ENCODE results near the gene NBPF20.
"Not testable (repeated sequence)": the region's sequence is repeated elsewhere in the genome, so short reads cannot be mapped to it uniquely, and the experiment has no call there.

NBPF20 gene

GRCh38 chr1:145425436-145426029 is at the start of gene NBPF20:
Gene NBPF20 (minus strand): TSS chr1:145425603. CDS start chr1:145405272, 20,331 bp downstream.
- peak; percentile 72 for DNase-seq

DNA sequence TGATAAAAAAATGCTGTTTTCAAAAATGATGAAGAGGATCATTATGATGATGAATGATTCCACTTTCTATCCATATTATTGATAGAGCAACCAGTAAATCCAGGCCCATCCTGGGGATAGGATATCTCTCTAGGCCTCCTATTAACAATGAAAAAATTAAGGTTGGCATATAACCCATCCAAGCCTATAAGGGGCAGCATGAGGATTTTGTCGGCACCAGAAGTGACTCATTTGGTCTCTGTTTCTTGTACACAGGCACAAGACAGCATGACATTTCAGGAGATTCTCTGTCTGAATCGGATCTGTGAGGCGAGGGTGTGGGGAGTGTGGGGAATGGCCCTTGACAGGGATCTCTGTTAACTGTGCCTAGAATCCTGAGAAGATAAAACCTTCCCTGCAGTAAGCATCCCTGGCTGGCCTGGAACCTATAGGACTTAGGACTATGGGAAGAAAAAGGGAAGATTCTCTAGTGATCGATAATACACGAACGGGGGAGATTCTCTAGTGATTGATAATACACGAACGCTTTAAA is 49.5 kb upstream of the NBPF20 start:
- DNase-seq, result not testable (repeated sequence)

DNA sequence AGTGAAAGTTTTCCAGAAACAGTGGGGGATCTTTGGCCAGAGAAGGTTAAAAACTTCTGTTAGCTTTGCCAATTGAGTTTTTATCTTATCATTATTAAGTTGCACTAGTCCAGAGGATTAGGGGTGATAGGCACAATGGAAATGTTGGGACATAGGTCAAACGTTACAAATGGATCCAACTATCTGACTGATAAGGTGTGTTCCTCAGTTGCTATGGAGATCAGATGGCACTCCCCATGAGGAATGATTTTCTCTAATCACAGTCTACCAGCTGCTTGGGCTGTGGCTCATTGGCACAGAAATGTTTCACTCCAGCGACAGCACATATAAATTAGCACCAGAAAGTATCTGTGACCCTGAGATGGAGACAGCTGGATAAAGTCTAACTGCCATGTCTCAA is 47.3 kb upstream of the NBPF20 start:
- DNase-seq, result not testable (repeated sequence)

- DNase-seq, result not testable (repeated sequence)
Observed at GRCh38 chr1:145471365-145471764, 46.0 kb upstream of the NBPF20 start.

- DNase-seq, result peak; percentile 62
Observed at GRCh38 chr1:145465405-145466144, 40.2 kb upstream of the NBPF20 start.

GRCh38 chr1:145464708-145465336 is 39.4 kb upstream of the NBPF20 start:
- not testable (repeated sequence) for DNase-seq

- not testable (repeated sequence) for DNase-seq
Observed at GRCh38 chr1:145464017-145464416, 38.6 kb upstream of the NBPF20 start.

- DNase-seq, result not testable (repeated sequence)
Observed at GRCh38 chr1:145460684-145461083, 35.3 kb upstream of the NBPF20 start.

DNA sequence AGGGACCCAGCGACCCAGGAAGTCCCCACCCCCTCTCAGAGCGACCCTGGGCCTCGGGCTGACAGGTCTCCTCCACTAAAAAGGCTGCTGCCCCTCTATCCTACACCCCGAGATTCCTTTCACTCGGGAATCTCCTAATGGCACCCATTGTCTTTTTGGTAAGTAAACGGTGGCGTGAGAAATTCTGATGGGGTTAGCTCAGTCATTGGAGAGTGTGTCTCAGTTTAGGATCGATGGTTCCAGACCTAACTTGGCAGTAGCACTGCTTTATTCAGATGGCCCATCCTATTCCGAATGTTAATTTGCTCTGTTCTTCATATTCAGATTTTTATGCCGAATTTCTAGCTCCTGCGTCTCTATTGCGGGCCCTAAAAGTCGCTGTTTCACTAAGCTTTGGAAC is 34.6 kb upstream of the NBPF20 start:
- not testable (repeated sequence) for DNase-seq

GRCh38 chr1:145459591-145459990 is 34.2 kb upstream of the NBPF20 start:
- DNase-seq, result not testable (repeated sequence)

DNA sequence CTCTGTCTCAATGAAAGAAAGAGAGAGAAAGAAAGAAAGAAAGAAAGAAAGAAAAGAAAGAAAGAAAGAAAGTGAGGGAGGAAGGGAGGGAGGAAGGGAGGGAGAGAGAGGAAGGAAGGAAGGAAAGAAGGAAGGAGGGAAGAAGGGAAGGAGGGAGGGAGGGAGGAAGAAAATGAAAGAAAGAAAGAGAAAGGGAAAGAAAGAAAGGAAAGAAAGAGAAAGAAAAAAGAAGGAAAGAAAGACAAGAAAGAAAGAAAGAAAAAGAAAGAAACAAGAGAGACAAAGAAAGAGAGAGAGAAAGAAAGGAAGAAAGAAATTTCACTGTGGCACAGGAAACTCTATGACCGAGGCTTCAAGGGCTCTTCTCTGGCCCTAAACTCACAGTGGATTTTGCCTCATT is 33.7 kb upstream of the NBPF20 start:
- not testable (repeated sequence) for DNase-seq

DNA sequence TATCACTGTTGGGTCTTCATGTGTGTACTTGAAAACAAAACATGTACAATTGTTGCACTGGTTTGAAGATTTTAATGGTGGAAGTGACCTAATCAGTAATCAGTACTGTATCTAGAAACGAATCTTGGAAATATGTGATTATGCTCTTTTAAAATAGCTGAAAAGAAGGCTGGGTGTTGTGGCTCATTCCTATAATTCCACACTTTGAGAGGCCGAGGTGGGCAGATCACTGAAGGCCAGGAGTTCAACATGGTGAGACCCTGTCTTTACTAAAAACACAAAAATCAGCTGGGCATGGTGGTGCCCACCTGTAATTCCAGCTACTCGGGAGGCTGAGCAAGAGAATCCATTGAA is 29.4 kb upstream of the NBPF20 start:
- DNase-seq, result not testable (repeated sequence)

DNA sequence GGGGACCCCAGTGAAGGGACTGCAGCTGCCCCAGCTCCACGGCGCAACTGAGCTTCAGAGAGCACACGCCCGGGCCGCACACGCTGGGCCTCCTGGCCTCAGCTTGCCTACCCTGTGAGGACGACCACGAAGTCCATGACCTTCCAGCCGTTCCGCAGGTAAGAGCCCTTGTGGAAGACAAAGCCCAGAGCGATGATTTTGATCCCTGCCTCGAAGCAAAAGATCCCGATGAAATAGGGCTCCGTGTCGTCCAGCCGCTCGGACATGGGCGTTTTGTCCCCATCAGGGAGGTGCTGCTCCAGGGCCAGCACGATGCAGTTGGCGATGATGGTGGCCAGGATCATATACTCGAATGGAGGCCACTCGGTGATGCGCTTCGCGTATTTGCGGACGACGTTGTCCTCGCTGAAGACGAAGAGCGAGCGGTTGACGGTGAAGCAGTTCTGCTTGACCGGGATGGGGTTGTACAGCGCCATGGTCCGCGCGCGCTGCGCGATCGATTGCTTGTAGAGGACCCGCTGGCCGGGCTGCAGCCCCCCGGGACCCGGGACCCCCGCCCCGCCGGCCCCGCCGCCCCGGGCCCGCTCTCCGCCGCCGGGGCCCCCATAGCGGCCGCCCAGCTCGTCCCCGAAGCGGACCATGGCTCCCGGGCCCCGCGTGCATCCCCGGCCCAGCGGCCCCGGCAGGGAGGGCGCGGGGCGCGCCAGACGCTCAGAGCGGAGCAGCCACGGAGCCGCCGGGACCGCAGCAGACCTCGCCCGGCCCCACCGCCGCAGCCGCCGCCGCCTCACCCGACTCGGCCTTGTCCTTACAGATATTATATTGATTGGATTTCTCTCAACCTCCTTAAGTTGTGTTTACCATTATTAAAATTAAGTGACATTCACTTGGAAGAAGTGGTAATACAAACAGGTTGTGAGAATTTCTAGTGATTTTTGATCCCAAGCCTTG is 28.7 kb upstream of the NBPF20 start:
- not testable (repeated sequence) for DNase-seq

GRCh38 chr1:145452506-145452905 is 27.1 kb upstream of the NBPF20 start:
- DNase-seq, result not testable (repeated sequence)

GRCh38 chr1:145451914-145452313 is 26.5 kb upstream of the NBPF20 start:
- DNase-seq, result not testable (repeated sequence)

DNA sequence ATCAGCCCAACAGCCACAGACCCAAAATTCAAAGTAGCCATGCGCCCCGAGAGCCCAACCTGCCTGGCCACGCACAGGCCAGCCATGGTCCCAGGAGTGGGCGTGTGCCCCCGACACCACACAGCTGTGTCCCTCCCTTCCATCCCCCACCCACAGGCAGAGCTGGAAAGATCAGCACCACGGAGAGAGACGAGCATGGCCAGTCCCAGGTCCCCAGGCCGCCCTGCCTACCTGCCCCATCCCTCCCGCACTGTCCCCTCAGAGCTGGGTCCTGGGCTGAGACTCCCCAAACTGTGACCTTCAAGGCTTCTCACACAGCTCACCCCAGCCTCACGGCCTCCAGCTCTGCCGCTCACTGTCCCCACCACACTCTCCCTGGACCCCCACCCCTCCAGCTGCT is 19.8 kb upstream of the NBPF20 start:
- DNase-seq, result not testable (repeated sequence)

- DNase-seq, result not testable (repeated sequence)
Observed at GRCh38 chr1:145442340-145442739, 16.9 kb upstream of the NBPF20 start.

DNA sequence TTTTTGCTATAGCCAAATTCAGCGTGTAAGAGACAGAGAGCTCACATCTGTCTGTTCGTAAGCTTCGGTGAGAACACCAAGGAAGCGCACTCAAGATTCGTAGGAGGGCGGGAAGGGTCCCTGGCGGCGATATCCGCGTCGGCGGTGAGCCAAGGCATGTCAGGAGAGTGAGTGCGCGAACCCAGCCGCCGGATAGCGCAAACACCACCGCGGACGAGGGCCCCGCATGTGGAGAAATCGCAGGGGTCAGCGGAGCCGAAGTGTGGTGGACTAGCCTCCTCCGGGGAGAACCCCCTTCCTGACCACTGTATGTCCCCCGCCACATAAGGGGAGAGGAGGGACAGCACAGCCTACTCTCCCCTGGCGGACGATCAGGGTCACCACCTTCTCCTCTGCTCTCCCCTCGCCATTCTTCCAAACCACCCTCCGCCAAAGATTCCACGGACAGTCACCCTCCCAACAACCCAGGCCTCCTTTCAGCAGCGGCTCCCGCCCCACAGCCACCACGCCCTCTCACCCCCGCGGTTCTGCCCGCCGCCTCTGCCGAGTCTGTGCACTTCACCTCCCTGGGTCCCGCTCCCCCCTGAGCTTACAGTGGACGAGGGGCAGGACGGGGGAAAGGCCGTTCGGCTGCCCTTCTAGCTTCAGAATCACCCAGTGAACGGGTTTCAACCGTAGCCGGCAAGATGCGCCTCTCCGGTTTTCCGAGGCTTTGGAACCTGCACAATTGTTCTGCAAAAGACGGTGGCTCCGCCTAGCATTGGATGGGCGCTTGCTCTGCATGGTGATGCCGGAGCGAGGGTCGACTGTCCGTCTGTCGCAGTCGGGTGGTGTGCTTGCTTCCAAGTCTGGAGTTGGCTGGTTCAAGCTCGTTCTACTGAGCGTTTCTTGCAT is 6.2 kb upstream of the NBPF20 start:
- not testable (repeated sequence) for DNase-seq

GRCh38 chr1:145430830-145431229 is 5.4 kb upstream of the NBPF20 start:
- DNase-seq, result not testable (repeated sequence)

DNA sequence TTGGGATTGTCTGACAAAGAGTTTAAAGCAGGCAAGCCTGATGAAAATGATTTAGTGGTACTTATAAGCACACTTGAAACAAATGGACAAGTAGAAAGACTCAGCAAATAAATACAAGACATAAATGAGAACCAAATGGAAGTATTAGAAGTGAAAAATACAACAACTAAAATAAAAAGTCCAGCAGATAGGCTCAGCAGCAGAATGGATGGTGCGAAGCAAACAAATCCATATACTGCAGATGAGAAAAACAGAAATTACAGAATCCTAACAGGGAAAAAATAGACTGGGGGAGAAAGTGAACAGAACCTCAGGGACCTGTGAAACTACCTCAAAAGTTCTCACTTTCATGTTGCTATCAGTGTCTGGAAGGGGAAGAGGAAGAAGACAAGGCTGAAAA is 3.9 kb upstream of the NBPF20 start:
- DNase-seq, result not testable (repeated sequence)
